Bronchial epithelial cell (primary cell): ENCODE data around the gene CCDC93. TPM values are rescaled to one million over a fixed set of nuclear protein-coding genes. Genes with fewer than 3 reads are reported as not detected.

Source experiments
- DNase-seq: peaks from one replicate; pipeline ENCODE4 v3.0.0-alpha.2; 2010; ENCODE audit warnings: low read depth
- FAIRE-seq: peaks from 2 replicates; lab custom pipeline; 2011; peaks lifted over from hg19 to GRCh38; lab: Jason Lieb, UNC
- H3K27me3 ChIP-seq: 2 replicates; pipeline ENCODE4 v1.5.1; 2011; ENCODE audit warnings: low read length; ENCODE audit not compliant: control insufficient read depth, insufficient read depth
- H3K36me3 ChIP-seq: 2 replicates; pipeline ENCODE4 v1.5.1; 2011; ENCODE audit warnings: low read length; ENCODE audit not compliant: control insufficient read depth, insufficient read depth
- H3K4me3 ChIP-seq: 2 replicates; pipeline ENCODE4 v1.5.1; 2011; ENCODE audit warnings: mild to moderate bottlenecking, low read depth, low read length, control low read depth
- total RNA-seq: library from RNA; depleted of rRNA; stranded (reverse); fragments of >200 nt; gene quantifications from 2 replicates; pipeline ENCODE4 v1.2.1, GENCODE V29; 2014
- TF ChIP-seq, protein P1 (sequence below): IDR thresholded peaks from 2 replicates; pipeline ENCODE4 v1.5.1; 2011; ENCODE audit warnings: mild to moderate bottlenecking, moderate library complexity, low read length, control low read depth, inconsistent platforms; ENCODE audit not compliant: insufficient read depth, severe bottlenecking

Gene CCDC93
- total RNA-seq, 1 donor from 2014 or later, result 21.3 TPM

GRCh38 chr2:117985092-117985491, 28.8 kb downstream of the CCDC93 start:
- H3K36me3 ChIP-seq, result peaks cover 6% of the 10 kb centered on the region
- H3K27me3 ChIP-seq, result no peaks in the 10 kb centered on the region
- no peak overlapping the region for H3K4me3 ChIP-seq
- DNase-seq (no peak), FAIRE-seq (no peak)
- TF ChIP-seq, protein P1, sequence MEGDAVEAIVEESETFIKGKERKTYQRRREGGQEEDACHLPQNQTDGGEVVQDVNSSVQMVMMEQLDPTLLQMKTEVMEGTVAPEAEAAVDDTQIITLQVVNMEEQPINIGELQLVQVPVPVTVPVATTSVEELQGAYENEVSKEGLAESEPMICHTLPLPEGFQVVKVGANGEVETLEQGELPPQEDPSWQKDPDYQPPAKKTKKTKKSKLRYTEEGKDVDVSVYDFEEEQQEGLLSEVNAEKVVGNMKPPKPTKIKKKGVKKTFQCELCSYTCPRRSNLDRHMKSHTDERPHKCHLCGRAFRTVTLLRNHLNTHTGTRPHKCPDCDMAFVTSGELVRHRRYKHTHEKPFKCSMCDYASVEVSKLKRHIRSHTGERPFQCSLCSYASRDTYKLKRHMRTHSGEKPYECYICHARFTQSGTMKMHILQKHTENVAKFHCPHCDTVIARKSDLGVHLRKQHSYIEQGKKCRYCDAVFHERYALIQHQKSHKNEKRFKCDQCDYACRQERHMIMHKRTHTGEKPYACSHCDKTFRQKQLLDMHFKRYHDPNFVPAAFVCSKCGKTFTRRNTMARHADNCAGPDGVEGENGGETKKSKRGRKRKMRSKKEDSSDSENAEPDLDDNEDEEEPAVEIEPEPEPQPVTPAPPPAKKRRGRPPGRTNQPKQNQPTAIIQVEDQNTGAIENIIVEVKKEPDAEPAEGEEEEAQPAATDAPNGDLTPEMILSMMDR, result no peak

DNA sequence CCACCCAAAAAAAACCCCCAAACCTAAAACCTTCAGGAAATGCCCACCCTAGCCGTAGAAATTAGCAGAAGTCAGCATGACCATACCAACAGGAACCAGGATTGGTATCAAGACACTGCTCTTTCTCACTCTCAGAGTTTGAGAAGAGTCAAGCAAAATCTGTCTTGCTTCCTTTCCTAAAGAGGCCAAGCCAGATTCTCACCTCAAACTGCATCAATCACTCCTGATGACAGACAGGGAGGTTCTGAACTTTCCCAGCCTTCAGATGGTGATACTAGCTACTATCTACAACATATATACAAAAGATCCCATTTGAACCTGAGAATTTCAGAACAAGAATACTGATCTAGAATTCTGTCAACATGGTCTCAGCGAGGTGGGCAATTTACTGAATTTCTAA, 29.7 kb downstream of the CCDC93 start:
- FAIRE-seq (no peak), DNase-seq (no peak)
- H3K36me3 ChIP-seq, result peaks cover 4% of the 10 kb centered on the region
- TF ChIP-seq, protein P1, result no peak
- H3K27me3 ChIP-seq, result no peaks in the 10 kb centered on the region
- H3K4me3 ChIP-seq, result no peak overlapping the region

- no peak for FAIRE-seq
- TF ChIP-seq, protein P1, result no peak
- H3K27me3 ChIP-seq, result no peaks in the 10 kb centered on the region
- H3K4me3 ChIP-seq, result no peak overlapping the region
- DNase-seq, result no peak
- H3K36me3 ChIP-seq, result peaks cover 4% of the 10 kb centered on the region
These were observed 30.8 kb downstream of the CCDC93 start for GRCh38 chr2:117983040-117983439.

- DNase-seq (no peak), FAIRE-seq (no peak)
- Histone ChIP-seq H3K4me3 (no peak overlapping the region), H3K36me3 (peaks cover 6% of the 10 kb centered on the region), H3K27me3 (no peaks in the 10 kb centered on the region)
- TF ChIP-seq, protein P1, result no peak
These were observed 31.4 kb downstream of the CCDC93 start for GRCh38 chr2:117982376-117983033.

- H3K4me3 ChIP-seq, result no peak overlapping the region
- FAIRE-seq, result no peak
- DNase-seq, result no peak
- H3K36me3 ChIP-seq, result peaks cover 7% of the 10 kb centered on the region
- TF ChIP-seq, protein P1, result no peak
- H3K27me3 ChIP-seq, result no peaks in the 10 kb centered on the region
These were observed 32.1 kb downstream of the CCDC93 start for GRCh38 chr2:117981810-117982209.
